ENCODE measurements around the gene ZIC1.

DNA sequence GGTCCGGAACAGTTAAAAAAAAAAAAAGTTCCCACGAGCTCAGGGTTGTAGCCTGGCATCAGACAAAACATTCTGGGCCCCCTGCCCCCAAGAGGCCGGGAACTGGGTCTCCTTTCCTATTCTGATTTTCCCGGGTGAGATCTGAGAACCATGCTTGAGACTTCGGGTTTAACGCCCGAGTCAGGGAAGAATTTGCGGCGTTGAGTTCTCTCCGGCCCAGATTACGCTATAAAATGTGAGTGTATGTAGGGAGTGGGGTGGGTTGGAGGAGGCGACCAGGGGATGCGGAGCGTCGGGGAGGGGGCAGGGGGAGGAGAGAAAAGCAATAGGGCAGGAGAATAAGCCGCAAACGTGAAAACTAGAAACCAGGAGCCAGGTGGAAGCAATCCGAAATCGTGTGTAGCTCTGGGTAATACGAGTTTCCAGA lies 2.7 kb downstream of the ZIC1 start:
- TF ChIP-seq, protein P1, sequence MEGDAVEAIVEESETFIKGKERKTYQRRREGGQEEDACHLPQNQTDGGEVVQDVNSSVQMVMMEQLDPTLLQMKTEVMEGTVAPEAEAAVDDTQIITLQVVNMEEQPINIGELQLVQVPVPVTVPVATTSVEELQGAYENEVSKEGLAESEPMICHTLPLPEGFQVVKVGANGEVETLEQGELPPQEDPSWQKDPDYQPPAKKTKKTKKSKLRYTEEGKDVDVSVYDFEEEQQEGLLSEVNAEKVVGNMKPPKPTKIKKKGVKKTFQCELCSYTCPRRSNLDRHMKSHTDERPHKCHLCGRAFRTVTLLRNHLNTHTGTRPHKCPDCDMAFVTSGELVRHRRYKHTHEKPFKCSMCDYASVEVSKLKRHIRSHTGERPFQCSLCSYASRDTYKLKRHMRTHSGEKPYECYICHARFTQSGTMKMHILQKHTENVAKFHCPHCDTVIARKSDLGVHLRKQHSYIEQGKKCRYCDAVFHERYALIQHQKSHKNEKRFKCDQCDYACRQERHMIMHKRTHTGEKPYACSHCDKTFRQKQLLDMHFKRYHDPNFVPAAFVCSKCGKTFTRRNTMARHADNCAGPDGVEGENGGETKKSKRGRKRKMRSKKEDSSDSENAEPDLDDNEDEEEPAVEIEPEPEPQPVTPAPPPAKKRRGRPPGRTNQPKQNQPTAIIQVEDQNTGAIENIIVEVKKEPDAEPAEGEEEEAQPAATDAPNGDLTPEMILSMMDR (optimal IDR thresholded peaks at IDR 0.05 in 1 of 3, IDR thresholded peaks at IDR 0.05 in 1 of 3, conservative IDR thresholded peaks at IDR 0.05 in 1 of 3; ENCODE audit: extremely low read depth in 1 of 3, insufficient read depth in 2 of 3, low read length in 3 of 3), result no peak
- TF ChIP-seq EZH2 (IDR thresholded peaks at IDR 0.05; ENCODE audit: low read length), result no peak

Measured in keratinocyte (primary cell).